HCT116 (cell line): ENCODE results near the gene TBCD.
"Not testable (repeated sequence)": the region's sequence is repeated elsewhere in the genome, so short reads cannot be mapped to it uniquely, and the experiment has no call there.

Experiments
- CEBPB ChIP-seq: IDR thresholded peaks from 2 replicates; pipeline ENCODE4 v1.6.1; 2012; ENCODE audit warnings: low read depth
- EZH2 ChIP-seq: fragments of 200-600 bp; sonication (generic); IDR thresholded peaks from 2 replicates; pipeline ENCODE4 v1.6.1; 2017; ENCODE audit warnings: antibody characterized with exemption, mixed run types
- EZH2phosphoT487 ChIP-seq: fragments of 200-600 bp; IDR thresholded peaks from 2 replicates; pipeline ENCODE4 v1.6.1; 2018; ENCODE audit warnings: antibody characterized with exemption, borderline replicate concordance
- FOSL1 ChIP-seq: IDR thresholded peaks from 2 replicates; pipeline ENCODE4 v1.6.1; 2012; ENCODE audit warnings: low read depth
- POLR2A ChIP-seq: IDR thresholded peaks from 2 replicates; pipeline ENCODE4 v1.7.0; 2011; ENCODE audit warnings: borderline replicate concordance; ENCODE audit not compliant: insufficient read depth, insufficient read length; ENCODE audit errors: extremely low read depth
- POLR2AphosphoS5 ChIP-seq: IDR thresholded peaks from 2 replicates; pipeline ENCODE4 v1.6.1; 2011; ENCODE audit warnings: mild to moderate bottlenecking, low read depth, low read length, moderate library complexity
- SP1 ChIP-seq: IDR thresholded peaks from 2 replicates; pipeline ENCODE4 v1.6.1; 2012; ENCODE audit warnings: low read depth
- SRF ChIP-seq: IDR thresholded peaks from 2 replicates; pipeline ENCODE4 v1.6.1; 2012; ENCODE audit warnings: low read depth
- TF ChIP-seq, protein P1 (sequence below), 3 experiments: fragments of 200-600 bp in 1 of 3; sonication (generic) in 1 of 3; IDR thresholded peaks in 2 of 3; conservative IDR thresholded peaks in 1 of 3; 2 replicates each; pipeline ENCODE4 v1.5.1; 2012 to 2017; ENCODE audit warnings: low read depth in 2 of 3, low read length in 2 of 3, antibody characterized with exemption in 1 of 3, borderline replicate concordance in 1 of 3, control low read depth in 1 of 3, mild to moderate bottlenecking in 1 of 3, mixed read lengths in 1 of 3, mixed run types in 1 of 3, moderate library complexity in 1 of 3; ENCODE audit not compliant: insufficient read depth in 1 of 3
- TF ChIP-seq, protein P2 (sequence below): IDR thresholded peaks from 2 replicates; pipeline ENCODE4 v1.6.1; 2012; ENCODE audit warnings: low read depth

DNA sequence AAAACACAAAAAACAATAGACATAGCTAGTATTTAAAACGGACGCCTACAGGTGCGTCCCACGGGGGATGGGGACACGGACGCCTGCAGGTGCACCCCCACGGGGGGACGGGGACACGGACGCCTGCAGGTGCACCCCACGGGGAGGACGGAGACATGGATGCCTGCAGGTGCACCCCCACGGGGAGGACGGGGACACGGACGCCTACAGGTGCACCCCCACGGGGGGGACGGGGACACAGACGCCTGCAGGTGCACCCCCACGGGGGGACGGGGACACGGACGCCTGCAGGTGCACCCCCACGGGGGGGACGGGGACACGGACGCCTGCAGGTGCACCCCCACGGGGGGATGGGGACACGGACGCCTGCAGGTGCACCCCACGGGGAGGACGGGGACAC, 212.6 kb downstream of the TBCD start:
- TF ChIP-seq, protein P1, sequence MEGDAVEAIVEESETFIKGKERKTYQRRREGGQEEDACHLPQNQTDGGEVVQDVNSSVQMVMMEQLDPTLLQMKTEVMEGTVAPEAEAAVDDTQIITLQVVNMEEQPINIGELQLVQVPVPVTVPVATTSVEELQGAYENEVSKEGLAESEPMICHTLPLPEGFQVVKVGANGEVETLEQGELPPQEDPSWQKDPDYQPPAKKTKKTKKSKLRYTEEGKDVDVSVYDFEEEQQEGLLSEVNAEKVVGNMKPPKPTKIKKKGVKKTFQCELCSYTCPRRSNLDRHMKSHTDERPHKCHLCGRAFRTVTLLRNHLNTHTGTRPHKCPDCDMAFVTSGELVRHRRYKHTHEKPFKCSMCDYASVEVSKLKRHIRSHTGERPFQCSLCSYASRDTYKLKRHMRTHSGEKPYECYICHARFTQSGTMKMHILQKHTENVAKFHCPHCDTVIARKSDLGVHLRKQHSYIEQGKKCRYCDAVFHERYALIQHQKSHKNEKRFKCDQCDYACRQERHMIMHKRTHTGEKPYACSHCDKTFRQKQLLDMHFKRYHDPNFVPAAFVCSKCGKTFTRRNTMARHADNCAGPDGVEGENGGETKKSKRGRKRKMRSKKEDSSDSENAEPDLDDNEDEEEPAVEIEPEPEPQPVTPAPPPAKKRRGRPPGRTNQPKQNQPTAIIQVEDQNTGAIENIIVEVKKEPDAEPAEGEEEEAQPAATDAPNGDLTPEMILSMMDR (IDR thresholded peaks at IDR 0.05 in 2 of 3, conservative IDR thresholded peaks at IDR 0.05 in 1 of 3; ENCODE audit: borderline replicate concordance in 1 of 3, insufficient read depth in 1 of 3, low read depth in 2 of 3, low read length in 2 of 3) = not testable (repeated sequence)
- TF ChIP-seq EZH2phosphoT487, EZH2, SP1, POLR2AphosphoS5, FOSL1, POLR2A, SRF, CEBPB: not testable (repeated sequence)
- TF ChIP-seq, protein P2, sequence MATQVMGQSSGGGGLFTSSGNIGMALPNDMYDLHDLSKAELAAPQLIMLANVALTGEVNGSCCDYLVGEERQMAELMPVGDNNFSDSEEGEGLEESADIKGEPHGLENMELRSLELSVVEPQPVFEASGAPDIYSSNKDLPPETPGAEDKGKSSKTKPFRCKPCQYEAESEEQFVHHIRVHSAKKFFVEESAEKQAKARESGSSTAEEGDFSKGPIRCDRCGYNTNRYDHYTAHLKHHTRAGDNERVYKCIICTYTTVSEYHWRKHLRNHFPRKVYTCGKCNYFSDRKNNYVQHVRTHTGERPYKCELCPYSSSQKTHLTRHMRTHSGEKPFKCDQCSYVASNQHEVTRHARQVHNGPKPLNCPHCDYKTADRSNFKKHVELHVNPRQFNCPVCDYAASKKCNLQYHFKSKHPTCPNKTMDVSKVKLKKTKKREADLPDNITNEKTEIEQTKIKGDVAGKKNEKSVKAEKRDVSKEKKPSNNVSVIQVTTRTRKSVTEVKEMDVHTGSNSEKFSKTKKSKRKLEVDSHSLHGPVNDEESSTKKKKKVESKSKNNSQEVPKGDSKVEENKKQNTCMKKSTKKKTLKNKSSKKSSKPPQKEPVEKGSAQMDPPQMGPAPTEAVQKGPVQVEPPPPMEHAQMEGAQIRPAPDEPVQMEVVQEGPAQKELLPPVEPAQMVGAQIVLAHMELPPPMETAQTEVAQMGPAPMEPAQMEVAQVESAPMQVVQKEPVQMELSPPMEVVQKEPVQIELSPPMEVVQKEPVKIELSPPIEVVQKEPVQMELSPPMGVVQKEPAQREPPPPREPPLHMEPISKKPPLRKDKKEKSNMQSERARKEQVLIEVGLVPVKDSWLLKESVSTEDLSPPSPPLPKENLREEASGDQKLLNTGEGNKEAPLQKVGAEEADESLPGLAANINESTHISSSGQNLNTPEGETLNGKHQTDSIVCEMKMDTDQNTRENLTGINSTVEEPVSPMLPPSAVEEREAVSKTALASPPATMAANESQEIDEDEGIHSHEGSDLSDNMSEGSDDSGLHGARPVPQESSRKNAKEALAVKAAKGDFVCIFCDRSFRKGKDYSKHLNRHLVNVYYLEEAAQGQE = not testable (repeated sequence)
